ENCODE data around the gene INHA.

The INHA gene

GRCh38 chr2:219557320-219557719 is 14.8 kb upstream of the INHA start:
- TF ChIP-seq POLR2AphosphoS5 (IDR thresholded peaks at IDR 0.05; ENCODE audit: low read depth, low read length) (no peak), FOXP2 (optimal IDR thresholded peaks at IDR 0.05; ENCODE audit: borderline replicate concordance, extremely low read depth, extremely low read length, insufficient read depth) (no peak), SIN3A (IDR thresholded peaks at IDR 0.05; ENCODE audit: borderline replicate concordance, insufficient read depth, low read length) (no peak), TAF1 (IDR thresholded peaks at IDR 0.05; ENCODE audit: borderline replicate concordance, insufficient read depth, low read length) (no peak)

GRCh38 chr2:219557791-219558785 is 14.0 kb upstream of the INHA start:
- TF ChIP-seq POLR2AphosphoS5 (IDR thresholded peaks at IDR 0.05; ENCODE audit: low read depth, low read length) (no peak), REST (IDR thresholded peaks at IDR 0.05; ENCODE audit: insufficient read depth in 1 of 2, low read depth in 2 of 2, low read length in 2 of 2) (no peak), TAF1 (IDR thresholded peaks at IDR 0.05; ENCODE audit: borderline replicate concordance, insufficient read depth, low read length) (no peak), SIN3A (IDR thresholded peaks at IDR 0.05; ENCODE audit: borderline replicate concordance, insufficient read depth, low read length) (no peak), FOXP2 (optimal IDR thresholded peaks at IDR 0.05; ENCODE audit: borderline replicate concordance, extremely low read depth, extremely low read length, insufficient read depth) (no peak)

GRCh38 chr2:219559156-219559915 is 12.8 kb upstream of the INHA start:
- no peak for TF ChIP-seq TAF1 (IDR thresholded peaks at IDR 0.05; ENCODE audit: borderline replicate concordance, insufficient read depth, low read length)
- no peak for TF ChIP-seq REST (IDR thresholded peaks at IDR 0.05; ENCODE audit: insufficient read depth in 1 of 2, low read depth in 2 of 2, low read length in 2 of 2)
- no peak for TF ChIP-seq SIN3A (IDR thresholded peaks at IDR 0.05; ENCODE audit: borderline replicate concordance, insufficient read depth, low read length)
- TF ChIP-seq POLR2AphosphoS5 (IDR thresholded peaks at IDR 0.05; ENCODE audit: low read depth, low read length), result no peak
- TF ChIP-seq FOXP2 (optimal IDR thresholded peaks at IDR 0.05; ENCODE audit: borderline replicate concordance, extremely low read depth, extremely low read length, insufficient read depth), result no peak

- TF ChIP-seq TAF1 (IDR thresholded peaks at IDR 0.05; ENCODE audit: borderline replicate concordance, insufficient read depth, low read length) (no peak), FOXP2 (optimal IDR thresholded peaks at IDR 0.05; ENCODE audit: borderline replicate concordance, extremely low read depth, extremely low read length, insufficient read depth) (no peak), SIN3A (IDR thresholded peaks at IDR 0.05; ENCODE audit: borderline replicate concordance, insufficient read depth, low read length) (no peak), POLR2AphosphoS5 (IDR thresholded peaks at IDR 0.05; ENCODE audit: low read depth, low read length) (no peak), REST (IDR thresholded peaks at IDR 0.05; ENCODE audit: insufficient read depth in 1 of 2, low read depth in 2 of 2, low read length in 2 of 2) (no peak)
These were observed 11.8 kb upstream of the INHA start for GRCh38 chr2:219560037-219560892.

GRCh38 chr2:219560893-219561178 is 11.3 kb upstream of the INHA start:
- TF ChIP-seq FOXP2 (optimal IDR thresholded peaks at IDR 0.05; ENCODE audit: borderline replicate concordance, extremely low read depth, extremely low read length, insufficient read depth), result no peak
- TF ChIP-seq TAF1 (IDR thresholded peaks at IDR 0.05; ENCODE audit: borderline replicate concordance, insufficient read depth, low read length), result no peak
- TF ChIP-seq SIN3A (IDR thresholded peaks at IDR 0.05; ENCODE audit: borderline replicate concordance, insufficient read depth, low read length), result no peak
- no peak for TF ChIP-seq POLR2AphosphoS5 (IDR thresholded peaks at IDR 0.05; ENCODE audit: low read depth, low read length)
- no peak for TF ChIP-seq REST (IDR thresholded peaks at IDR 0.05; ENCODE audit: insufficient read depth in 1 of 2, low read depth in 2 of 2, low read length in 2 of 2)

Data from PFSK-1 (cell line).